Esophagus muscularis mucosa (tissue), 4 donors: ENCODE results near the gene ELOVL4. TPM values are rescaled to one million over a fixed set of nuclear protein-coding genes. Genes with fewer than 3 reads are reported as not detected.

Source experiments
- DNase-seq: peaks from one replicate; pipeline ENCODE4 v3.0.0-alpha.2; 2017; ENCODE audit errors: extremely low spot score
- H3K27ac ChIP-seq, 4 donors: fragments of 200-600 bp; sonication (generic); replicated peaks in 1 of 4; 1 replicate in 3 of 4; 2 replicates in 1 of 4; pipeline ENCODE4 v1.5.1; 2016 to 2019; ENCODE audit warnings: mild to moderate bottlenecking in 1 of 4
- H3K27me3 ChIP-seq, 4 donors: fragments of 200-600 bp; sonication (generic); one replicate each; pipeline versions ENCODE4 v1.5.1 to v1.6.0; 2016 to 2019
- H3K36me3 ChIP-seq, 4 donors: fragments of 200-600 bp; sonication (generic); one replicate each; pipeline ENCODE4 v1.5.1; 2016 to 2019
- H3K4me1 ChIP-seq, 4 donors: fragments of 200-600 bp; sonication (generic); one replicate each; pipeline ENCODE4 v1.5.1; 2016 to 2019
- H3K4me3 ChIP-seq, 4 donors: fragments of 200-600 bp; sonication (generic); 1 replicate in 2 of 4; 2 replicates in 2 of 4; pipeline ENCODE4 v1.5.1; 2016 to 2019; ENCODE audit warnings: mild to moderate bottlenecking in 4 of 4, moderate library complexity in 1 of 4
- H3K9me3 ChIP-seq, 4 donors: fragments of 200-600 bp; sonication (generic); 1 replicate in 3 of 4; 2 replicates in 1 of 4; pipeline ENCODE4 v1.5.1; 2016 to 2019
- EP300 ChIP-seq: sonication (generic); formaldehyde crosslinking; IDR thresholded peaks from one replicate; pipeline ENCODE4 v1.6.1; 2017; ENCODE audit warnings: antibody characterized with exemption
- POLR2A ChIP-seq: fragments of 450-650 bp; IDR thresholded peaks from one replicate; pipeline ENCODE4 v1.6.1; 2017; ENCODE audit warnings: antibody characterized with exemption, moderate library complexity, mild to moderate bottlenecking, low read depth
- POLR2AphosphoS5 ChIP-seq, 2 donors: sonication (generic); formaldehyde crosslinking; IDR thresholded peaks; one replicate each; pipeline ENCODE4 v1.6.1; 2017; ENCODE audit warnings: antibody characterized with exemption in 2 of 2
- WGBS: methylation state at CpG from one replicate; pipeline ENCODE4 v1.1.5; 2018; 5-methylcytosine and 5-hydroxymethylcytosine counted together
- intact Hi-C: fragments of 100-400 bp; cut with DNase I; formaldehyde crosslinking; loops from one replicate; pipeline ENCODE4 v1.15.1; 2023
- total RNA-seq, 4 donors: library from RNA; depleted of rRNA; stranded (reverse); fragments of >200 nt; gene quantifications; one replicate each; pipeline versions ENCODE4 v1.1.0 to v1.2.1, GENCODE V29; 2016
- TF ChIP-seq, protein P1 (sequence below), 3 experiments: fragments of 200-600 bp in 2 of 3; fragments of 450-650 bp in 1 of 3; sonication (generic) in 2 of 3; IDR thresholded peaks; one replicate each; pipeline ENCODE4 v1.5.1; 2017 to 2019; ENCODE audit warnings: antibody characterized with exemption in 3 of 3, mild to moderate bottlenecking in 2 of 3, moderate library complexity in 1 of 3

Gene ELOVL4
- total RNA-seq, 4 donors from 2014 or later: 2.1 to 3.7 (median 2.1) TPM

DNA sequence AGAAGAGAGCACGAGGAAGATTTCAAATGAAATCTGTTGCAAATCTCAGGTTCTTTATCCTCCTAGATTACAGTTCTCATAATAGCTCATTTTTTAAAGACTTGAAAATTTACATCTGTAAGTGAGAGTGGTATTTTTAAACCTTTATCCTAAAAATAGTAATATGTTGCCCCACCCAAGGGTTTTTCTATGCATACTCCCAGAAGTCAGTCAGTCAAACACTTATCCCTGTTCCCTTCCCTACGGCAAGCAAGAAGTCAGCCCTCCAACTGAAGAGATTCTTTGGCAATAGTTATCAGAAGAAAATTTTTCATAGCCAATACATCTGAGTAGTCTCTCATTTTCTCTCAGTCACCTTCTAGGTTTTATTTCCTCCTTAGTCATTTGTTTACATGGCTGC is 24.1 kb downstream of the ELOVL4 start:
- Histone ChIP-seq H3K36me3 (no peaks in the 10 kb centered on the region), H3K27me3 (no peaks in the 10 kb centered on the region), H3K9me3 (no peaks in the 10 kb centered on the region), H3K4me3 (no peak overlapping the region), H3K27ac (no peak overlapping the region), H3K4me1 (no peaks in the 10 kb centered on the region)
- TF ChIP-seq POLR2A (no peak), POLR2AphosphoS5 (IDR thresholded peaks at IDR 0.05) (no peak)
- DNase-seq: no peak
- WGBS: 72% methylated on average over 2 of the region's 2 CpGs
- intact Hi-C loops: no loop called here

DNA sequence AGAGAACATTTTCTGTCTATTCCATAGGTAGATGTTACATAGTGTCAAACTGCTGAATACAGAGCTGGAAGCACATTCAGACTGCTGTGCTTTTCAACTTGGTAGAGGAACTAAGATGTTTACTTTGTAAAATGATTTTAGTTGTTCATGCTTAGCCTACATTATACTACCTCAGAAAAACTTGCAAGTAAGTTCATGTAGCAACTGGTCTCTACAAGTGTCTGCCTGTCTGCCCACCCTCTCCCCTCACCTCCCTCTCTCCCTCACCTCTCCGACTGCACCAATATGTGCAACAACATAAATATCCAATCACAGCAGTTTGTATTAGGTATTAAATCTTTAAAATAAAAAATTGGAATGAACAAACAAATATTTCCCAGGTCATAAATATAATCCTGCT is 25.3 kb downstream of the ELOVL4 start:
- no peaks in the 10 kb centered on the region for H3K9me3 ChIP-seq
- no peak overlapping the region for H3K27ac ChIP-seq
- intact Hi-C loops: no loop called here
- no peak for DNase-seq
- 88% methylated on average over 1 of the region's 1 CpG for WGBS
- TF ChIP-seq POLR2A (no peak), POLR2AphosphoS5 (IDR thresholded peaks at IDR 0.05) (no peak), EP300 (no peak)
- TF ChIP-seq, protein P1, sequence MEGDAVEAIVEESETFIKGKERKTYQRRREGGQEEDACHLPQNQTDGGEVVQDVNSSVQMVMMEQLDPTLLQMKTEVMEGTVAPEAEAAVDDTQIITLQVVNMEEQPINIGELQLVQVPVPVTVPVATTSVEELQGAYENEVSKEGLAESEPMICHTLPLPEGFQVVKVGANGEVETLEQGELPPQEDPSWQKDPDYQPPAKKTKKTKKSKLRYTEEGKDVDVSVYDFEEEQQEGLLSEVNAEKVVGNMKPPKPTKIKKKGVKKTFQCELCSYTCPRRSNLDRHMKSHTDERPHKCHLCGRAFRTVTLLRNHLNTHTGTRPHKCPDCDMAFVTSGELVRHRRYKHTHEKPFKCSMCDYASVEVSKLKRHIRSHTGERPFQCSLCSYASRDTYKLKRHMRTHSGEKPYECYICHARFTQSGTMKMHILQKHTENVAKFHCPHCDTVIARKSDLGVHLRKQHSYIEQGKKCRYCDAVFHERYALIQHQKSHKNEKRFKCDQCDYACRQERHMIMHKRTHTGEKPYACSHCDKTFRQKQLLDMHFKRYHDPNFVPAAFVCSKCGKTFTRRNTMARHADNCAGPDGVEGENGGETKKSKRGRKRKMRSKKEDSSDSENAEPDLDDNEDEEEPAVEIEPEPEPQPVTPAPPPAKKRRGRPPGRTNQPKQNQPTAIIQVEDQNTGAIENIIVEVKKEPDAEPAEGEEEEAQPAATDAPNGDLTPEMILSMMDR (IDR thresholded peaks at IDR 0.05): no peak
- no peaks in the 10 kb centered on the region for H3K4me1 ChIP-seq
- no peaks in the 10 kb centered on the region for H3K27me3 ChIP-seq
- no peak overlapping the region for H3K4me3 ChIP-seq
- no peaks in the 10 kb centered on the region for H3K36me3 ChIP-seq

DNA sequence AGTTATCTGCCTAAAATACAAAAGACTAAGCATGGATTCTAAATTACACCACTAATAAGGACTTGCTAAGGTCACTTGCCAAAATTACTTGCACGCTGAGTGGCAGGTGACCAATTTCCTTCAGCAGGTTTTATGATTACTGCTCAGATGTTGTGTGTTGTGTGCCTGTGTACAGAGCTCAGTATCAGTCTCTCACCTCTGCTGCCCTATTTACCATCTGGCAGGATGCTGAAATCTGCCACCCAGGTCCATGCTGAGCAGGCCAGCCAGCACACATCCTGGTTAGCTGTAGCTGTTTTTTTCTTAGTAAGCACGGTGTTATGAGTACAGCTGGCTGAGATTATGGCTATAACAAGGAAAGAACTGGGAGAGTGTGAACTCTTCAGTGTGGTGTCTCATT is 34.0 kb downstream of the ELOVL4 start:
- H3K27me3 ChIP-seq: no peaks in the 10 kb centered on the region
- 63% methylated on average over 2 of the region's 2 CpGs for WGBS
- TF ChIP-seq POLR2A (no peak), POLR2AphosphoS5 (IDR thresholded peaks at IDR 0.05) (no peak), EP300 (no peak)
- TF ChIP-seq, protein P1 (IDR thresholded peaks at IDR 0.05): no peak
- H3K27ac ChIP-seq: no peak overlapping the region
- H3K9me3 ChIP-seq: no peaks in the 10 kb centered on the region
- H3K36me3 ChIP-seq: peaks cover 0 to 7% (median 0%) of the 10 kb centered on the region in 4 donors
- intact Hi-C loops: no loop called here
- no peak for DNase-seq
- no peak overlapping the region for H3K4me3 ChIP-seq
- H3K4me1 ChIP-seq: no peaks in the 10 kb centered on the region

DNA sequence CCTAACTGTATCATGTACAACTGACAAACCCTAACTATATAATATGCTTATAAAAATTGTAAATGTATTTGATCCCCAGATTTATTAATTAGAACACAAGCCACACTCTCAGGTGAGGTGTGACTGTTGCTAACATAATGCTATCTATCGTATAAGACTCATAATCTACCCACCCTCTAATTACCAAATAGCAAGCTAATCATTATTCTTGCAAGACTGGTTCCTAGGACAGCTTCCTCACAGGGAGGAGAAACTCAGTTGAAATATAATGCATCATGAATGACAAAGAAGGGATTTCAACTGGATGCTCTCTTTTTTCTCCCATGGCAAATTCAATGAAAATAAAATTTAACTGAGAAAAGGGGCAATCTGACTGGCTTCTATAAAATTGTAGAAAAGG is 35.4 kb downstream of the ELOVL4 start:
- Histone ChIP-seq H3K4me1 (no peaks in the 10 kb centered on the region), H3K27ac (no peak overlapping the region), H3K4me3 (no peak overlapping the region), H3K9me3 (no peaks in the 10 kb centered on the region), H3K36me3 (peaks cover 0 to 7% (median 0%) of the 10 kb centered on the region in 4 donors), H3K27me3 (no peaks in the 10 kb centered on the region)
- WGBS: 80% methylated on average over 1 of the region's 1 CpG
- DNase-seq: no peak
- intact Hi-C loops: no loop called here
- TF ChIP-seq, protein P1 (IDR thresholded peaks at IDR 0.05): no peak
- no peak for TF ChIP-seq POLR2AphosphoS5 (IDR thresholded peaks at IDR 0.05)
- TF ChIP-seq POLR2A: no peak
- no peak for TF ChIP-seq EP300

DNA sequence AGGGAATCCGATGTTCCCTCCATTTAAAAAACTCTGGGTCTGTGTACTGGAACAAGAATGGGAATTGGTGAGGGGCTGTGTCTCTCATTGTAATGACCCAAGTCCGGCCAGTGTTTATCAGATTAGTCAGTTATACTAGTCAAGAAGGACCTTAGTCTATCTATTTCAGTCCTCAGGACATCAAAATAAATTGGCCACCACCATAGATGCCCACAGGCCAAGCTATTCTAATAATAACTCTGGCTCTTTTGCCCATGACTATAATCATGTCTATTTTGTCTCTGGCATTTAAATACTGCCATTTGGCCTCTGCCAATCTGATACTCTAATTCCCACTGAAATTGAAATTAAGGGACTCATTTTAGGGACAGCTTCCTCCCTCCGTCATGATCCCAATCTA is 37.8 kb downstream of the ELOVL4 start:
- Histone ChIP-seq H3K4me3 (no peak overlapping the region), H3K27ac (no peak overlapping the region), H3K36me3 (no peaks in the 10 kb centered on the region), H3K9me3 (no peaks in the 10 kb centered on the region), H3K4me1 (no peaks in the 10 kb centered on the region), H3K27me3 (no peaks in the 10 kb centered on the region)
- 89% methylated on average over 3 of the region's 3 CpGs for WGBS
- intact Hi-C loops: no loop called here
- TF ChIP-seq EP300 (no peak), POLR2A (no peak), POLR2AphosphoS5 (IDR thresholded peaks at IDR 0.05) (no peak)
- no peak for DNase-seq

DNA sequence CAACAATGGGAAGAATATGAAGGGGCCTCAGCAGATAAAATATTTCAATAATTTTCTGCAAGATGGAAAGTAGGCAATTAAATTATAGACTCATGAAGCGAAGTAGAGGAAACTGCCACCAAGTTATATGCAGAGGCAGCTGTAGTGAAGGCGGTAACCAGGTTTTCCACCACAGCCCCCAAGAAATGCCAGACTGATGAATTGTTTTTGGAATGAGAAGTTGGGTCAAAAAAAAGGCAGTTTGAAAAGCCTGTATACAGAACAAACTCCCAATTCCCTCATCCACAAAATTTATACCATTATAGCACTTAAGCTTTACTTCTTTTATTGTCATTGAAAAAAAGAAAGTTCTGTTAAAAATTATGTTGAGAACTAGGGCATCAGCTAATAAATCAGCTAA is 45.3 kb downstream of the ELOVL4 start:
- Histone ChIP-seq H3K36me3 (no peaks in the 10 kb centered on the region), H3K4me1 (no peaks in the 10 kb centered on the region), H3K27ac (no peak overlapping the region), H3K4me3 (no peak overlapping the region), H3K9me3 (no peaks in the 10 kb centered on the region), H3K27me3 (no peaks in the 10 kb centered on the region)
- intact Hi-C loops: no loop called here
- TF ChIP-seq POLR2A (no peak), POLR2AphosphoS5 (IDR thresholded peaks at IDR 0.05) (no peak), EP300 (no peak)
- TF ChIP-seq, protein P1 (IDR thresholded peaks at IDR 0.05): no peak
- WGBS: 73% methylated on average over 2 of the region's 2 CpGs
- DNase-seq: no peak
